Motor neuron (in vitro differentiated cells): ENCODE data around the gene ENOX1. TPM values are rescaled to one million over a fixed set of nuclear protein-coding genes. Genes with fewer than 3 reads are reported as not detected.

Experiments
- ATAC-seq, 8 experiments: fragments of 200-7000 bp; cut with Tn5 transposase; replicated peaks in 6 of 8; 2 replicates each; pipeline ENCODE4 v1.8.0; 2021; ENCODE audit warnings: mild to moderate bottlenecking in 8 of 8, moderate library complexity in 8 of 8
- H3K27ac ChIP-seq, 2 donors: fragments of 250-450 bp; sonication (Bioruptor Pico); 2 replicates each; pipeline ENCODE4 v1.9.0; 2021; ENCODE audit warnings: antibody characterized with exemption in 2 of 2, mild to moderate bottlenecking in 2 of 2, moderate library complexity in 1 of 2
- H3K4me1 ChIP-seq, 2 donors: fragments of 250-450 bp; sonication (Bioruptor Pico); replicated peaks in 1 of 2; 2 replicates each; pipeline ENCODE4 v1.6.1; 2021; ENCODE audit warnings: antibody characterized with exemption in 2 of 2, mild to moderate bottlenecking in 2 of 2, moderate library complexity in 1 of 2
- H3K4me3 ChIP-seq, 5 donors: fragments of 250-450 bp; sonication (Bioruptor Pico); 2 replicates each; pipeline ENCODE4 v1.9.0; 2021; ENCODE audit warnings: antibody characterized with exemption in 5 of 5, mild to moderate bottlenecking in 5 of 5, moderate library complexity in 4 of 5
- WGBS, 10 experiments: fragments of 450-650 bp; shearing (Covaris generic); methylation state at CpG; one replicate each; pipeline ENCODE4 v1.0.0; 2022; 5-methylcytosine and 5-hydroxymethylcytosine counted together
- in situ Hi-C, 9 experiments: fragments of 400-800 bp; cut with MboI; loops; one replicate each; pipeline ENCODE4 v1.15.0; 2021; ENCODE audit warnings: low sequenced_read_pairs in 9 of 9, low pct_unique_long_range_greater_than_20kb in 2 of 9; ENCODE audit not compliant: unreplicated experiment in 9 of 9
- total RNA-seq, 8 experiments: library from RNA; unstranded; fragments of 300-600 nt; gene quantifications; 2 replicates each; pipeline versions ENCODE4 v1.2.3 to v1.2.4, GENCODE V29; 2022

The ENOX1 gene
- total RNA-seq, 8 experiments from 2014 or later: 5.6 to 19.0 (median 11.8) TPM

GRCh38 chr13:43245374-43245964 lies 541.3 kb downstream of the ENOX1 start:
- H3K4me3 ChIP-seq: no peak overlapping the region
- no peak overlapping the region for H3K27ac ChIP-seq
- WGBS, 10 experiments: 65 to 96% (median 90%) methylated on average over 1 to 8 of the region's 8 CpGs; no CpG with 5 or more reads in 2 of the 10 experiments
- peak in 2 of 8 experiments; percentile 40 to 52 for ATAC-seq
- in situ Hi-C loops: no loop called here
- peaks cover 0 to 13% of the 10 kb centered on the region in 2 donors for H3K4me1 ChIP-seq

- H3K4me1 ChIP-seq: peaks cover 0 to 13% of the 10 kb centered on the region in 2 donors
- peak in 4 of 8 experiments; percentile 40 to 59 (median 50) for ATAC-seq
- no peak overlapping the region for H3K27ac ChIP-seq
- in situ Hi-C loops: no loop called here
- no peak overlapping the region for H3K4me3 ChIP-seq
- WGBS, 10 experiments: 67 to 100% (median 90%) methylated on average over 1 to 4 of the region's 5 CpGs; no CpG with 5 or more reads in 1 of the 10 experiments
Observed at GRCh38 chr13:43244481-43244880, 542.3 kb downstream of the ENOX1 start.

- ATAC-seq: no peak
- Histone ChIP-seq H3K27ac (no peak overlapping the region), H3K4me3 (no peak overlapping the region), H3K4me1 (peaks cover 0 to 13% of the 10 kb centered on the region in 2 donors)
- in situ Hi-C loops: no loop called here
- 78 to 100% (median 98%) methylated on average over 1 to 2 of the region's 2 CpGs for WGBS, 10 experiments
Observed at GRCh38 chr13:43243711-43244110, 543.1 kb downstream of the ENOX1 start.

- ATAC-seq: no peak
- WGBS, 10 experiments: 67 to 100% (median 83%) methylated on average over 1 of the region's 1 CpG; no CpG with 5 or more reads in 3 of the 10 experiments
Observed at GRCh38 chr13:43242040-43242439, 544.7 kb downstream of the ENOX1 start.

GRCh38 chr13:43240278-43240677 lies 546.5 kb downstream of the ENOX1 start:
- no peak for ATAC-seq
- Histone ChIP-seq H3K4me3 (no peak overlapping the region), H3K4me1 (peaks cover 3 to 13% of the 10 kb centered on the region in 2 donors), H3K27ac (no peak overlapping the region)
- in situ Hi-C loops: no loop called here

More at GRCh38 chr13:43242040-43242439, 544.7 kb downstream of the ENOX1 start:
- Histone ChIP-seq H3K4me1 (peaks cover 0 to 13% of the 10 kb centered on the region in 2 donors), H3K27ac (no peak overlapping the region), H3K4me3 (no peak overlapping the region)
- in situ Hi-C loops: no loop called here

GRCh38 chr13:43239275-43239840 lies 547.4 kb downstream of the ENOX1 start:
- peak in 4 of 8 experiments; percentile 11 to 93 (median 76) for ATAC-seq
- H3K4me3 ChIP-seq: no peak overlapping the region
- in situ Hi-C loops: no loop called here
- H3K4me1 ChIP-seq: peaks cover 3 to 13% of the 10 kb centered on the region in 2 donors
- H3K27ac ChIP-seq: no peak overlapping the region

GRCh38 chr13:43238341-43239083 lies 548.3 kb downstream of the ENOX1 start:
- WGBS, 10 experiments: 60 to 100% (median 91%) methylated on average over 1 to 2 of the region's 2 CpGs

GRCh38 chr13:43237616-43238015 lies 549.2 kb downstream of the ENOX1 start:
- ATAC-seq: no peak
- no peak overlapping the region for H3K4me3 ChIP-seq
- in situ Hi-C loops: no loop called here
- 53 to 100% (median 94%) methylated on average over 2 to 4 of the region's 4 CpGs; no CpG with 5 or more reads in 2 of the 10 experiments for WGBS, 10 experiments
- no peak overlapping the region for H3K27ac ChIP-seq
- peaks cover 3 to 4% of the 10 kb centered on the region in 2 donors for H3K4me1 ChIP-seq

More at GRCh38 chr13:43238341-43239083, 548.3 kb downstream of the ENOX1 start:
- Histone ChIP-seq H3K4me1 (peaks cover 3 to 4% of the 10 kb centered on the region in 2 donors), H3K4me3 (no peak overlapping the region), H3K27ac (no peak overlapping the region)
- in situ Hi-C loops: no loop called here
- no peak for ATAC-seq

- WGBS, 10 experiments: 57 to 67% (median 67%) methylated on average over 1 of the region's 1 CpG; no CpG with 5 or more reads in 7 of the 10 experiments
- Histone ChIP-seq H3K4me1 (peaks cover 3 to 4% of the 10 kb centered on the region in 2 donors), H3K4me3 (no peak overlapping the region), H3K27ac (no peak overlapping the region)
- ATAC-seq: no peak
- in situ Hi-C loops: no loop called here
Observed at GRCh38 chr13:43235028-43235427, 551.7 kb downstream of the ENOX1 start.

- ATAC-seq: peak in 3 of 8 experiments; percentile 16 to 29 (median 27)
- Histone ChIP-seq H3K4me1 (peaks cover 3 to 4% of the 10 kb centered on the region in 2 donors), H3K4me3 (no peak overlapping the region), H3K27ac (no peak overlapping the region)
- 17 to 100% (median 88%) methylated on average over 1 of the region's 1 CpG; no CpG with 5 or more reads in 3 of the 10 experiments for WGBS, 10 experiments
- in situ Hi-C loops: no loop called here
Observed at GRCh38 chr13:43232873-43233265, 553.9 kb downstream of the ENOX1 start.

- in situ Hi-C loops: no loop called here
- H3K27ac ChIP-seq: no peak overlapping the region
- 55 to 100% (median 84%) methylated on average over 1 to 5 of the region's 5 CpGs for WGBS, 10 experiments
- ATAC-seq: peak in 1 of 8 experiments; percentile 10
- no peak overlapping the region for H3K4me3 ChIP-seq
- H3K4me1 ChIP-seq: peaks cover 3 to 4% of the 10 kb centered on the region in 2 donors
Observed at GRCh38 chr13:43232144-43232872, 554.5 kb downstream of the ENOX1 start.

- in situ Hi-C loops: no loop called here
- Histone ChIP-seq H3K4me3 (no peak overlapping the region), H3K4me1 (peaks cover under 1 to 4% of the 10 kb centered on the region in 2 donors), H3K27ac (no peak overlapping the region)
- peak in 3 of 8 experiments; percentile 18 to 48 (median 47) for ATAC-seq
- WGBS, 10 experiments: 20 to 100% (median 88%) methylated on average over 1 to 3 of the region's 3 CpGs; no CpG with 5 or more reads in 3 of the 10 experiments
Observed at GRCh38 chr13:43230989-43231388, 555.8 kb downstream of the ENOX1 start.
